HG02870 (cell line): ENCODE measurements around the gene FNDC11.

Experiments used
- ATAC-seq: cut with Tn5 transposase; IDR thresholded peaks from one replicate; pipeline ENCODE4 v1.9.1; 2021; ENCODE audit warnings: mild to moderate bottlenecking, moderate library complexity; ENCODE audit not compliant: unreplicated experiment

FNDC11 gene

GRCh38 chr20:63539441-63540370 is 14.3 kb upstream of the FNDC11 start:
- ATAC-seq: no peak

GRCh38 chr20:63540417-63541186 is 13.4 kb upstream of the FNDC11 start:
- ATAC-seq: no peak

- no peak for ATAC-seq
These were observed 12.6 kb upstream of the FNDC11 start for GRCh38 chr20:63541371-63541770.

GRCh38 chr20:63542031-63542559 is 11.9 kb upstream of the FNDC11 start:
- no peak for ATAC-seq

- ATAC-seq: no peak
These were observed 11.3 kb upstream of the FNDC11 start for GRCh38 chr20:63542696-63543095.

- no peak for ATAC-seq
These were observed 10.8 kb upstream of the FNDC11 start for GRCh38 chr20:63543131-63543530.

- no peak for ATAC-seq
These were observed 10.2 kb upstream of the FNDC11 start for GRCh38 chr20:63543733-63544132.

GRCh38 chr20:63544241-63544957 is 9.6 kb upstream of the FNDC11 start:
- no peak for ATAC-seq

- ATAC-seq: no peak
These were observed 8.9 kb upstream of the FNDC11 start for GRCh38 chr20:63544958-63545516.

- no peak for ATAC-seq
These were observed 8.1 kb upstream of the FNDC11 start for GRCh38 chr20:63545814-63546213.

- no peak for ATAC-seq
These were observed 7.6 kb upstream of the FNDC11 start for GRCh38 chr20:63546256-63546955.

- ATAC-seq: no peak
These were observed 6.8 kb upstream of the FNDC11 start for GRCh38 chr20:63546956-63547724.

GRCh38 chr20:63547725-63548480 is 6.1 kb upstream of the FNDC11 start, which contains the start of gene SRMS:
Gene SRMS (minus strand): TSS chr20:63547749. CDS start chr20:63547463, 286 bp downstream.
- ATAC-seq: no peak

GRCh38 chr20:63548542-63548941 is 5.4 kb upstream of the FNDC11 start:
- no peak for ATAC-seq

- ATAC-seq: no peak
These were observed 4.9 kb upstream of the FNDC11 start for GRCh38 chr20:63549019-63549418.

- no peak for ATAC-seq
These were observed 4.2 kb upstream of the FNDC11 start for GRCh38 chr20:63549679-63550282.

- ATAC-seq: no peak
These were observed 2.9 kb upstream of the FNDC11 start for GRCh38 chr20:63551068-63551467.
